H1 (cell line): ENCODE results near the gene MACROD1. TPM values are rescaled to one million over a fixed set of nuclear protein-coding genes. Genes with fewer than 3 reads are reported as not detected.

Experiments used
- CTBP2 ChIP-seq: IDR thresholded peaks from 2 replicates; pipeline ENCODE4 v1.7.0; 2011; ENCODE audit warnings: borderline replicate concordance, mild to moderate bottlenecking, moderate library complexity, mixed read lengths, low read length; ENCODE audit not compliant: insufficient read depth, insufficient read length
- NANOG ChIP-seq: IDR thresholded peaks from 2 replicates; pipeline ENCODE4 v1.6.1; 2011; ENCODE audit warnings: low read length, low read depth, mild to moderate bottlenecking, inconsistent platforms; ENCODE audit not compliant: insufficient read depth, poor library complexity, severe bottlenecking
- SIRT6 ChIP-seq: IDR thresholded peaks from one replicate; pipeline ENCODE4 v1.7.1; 2012; ENCODE audit warnings: low read length, inconsistent platforms
- polyA plus RNA-seq, 7 experiments: library from polyadenylated mRNA; depleted of rRNA in 3 of 7; stranded (reverse) in 5 of 7; unstranded in 2 of 7; fragments of >200 nt in 5 of 7; fragments of 200-250 nt in 2 of 7; gene quantifications; 1 replicate in 5 of 7; 2 replicates in 1 of 7; 4 replicates in 1 of 7; pipeline versions ENCODE4 v1.2.1 to v1.2.3, GENCODE V29; 2011 to 2013; ENCODE audit warnings: missing spikeins in 2 of 7, mixed read lengths in 2 of 7
- total RNA-seq: library from RNA; stranded (reverse); fragmentation: NEBNext Ultra II Directional; extraction: Animal tissue kit (Norgen Biotek cat#: 25700); gene quantifications from 2 replicates; pipeline ENCODE4 v1.2.1, GENCODE V29; 2021

The MACROD1 gene
- total and polyA plus RNA-seq, 2 of the 8 experiments (the other 6 are each of a cell fraction or from before 2014, with no cell fraction given) = 19.5 to 34.1 TPM

DNA sequence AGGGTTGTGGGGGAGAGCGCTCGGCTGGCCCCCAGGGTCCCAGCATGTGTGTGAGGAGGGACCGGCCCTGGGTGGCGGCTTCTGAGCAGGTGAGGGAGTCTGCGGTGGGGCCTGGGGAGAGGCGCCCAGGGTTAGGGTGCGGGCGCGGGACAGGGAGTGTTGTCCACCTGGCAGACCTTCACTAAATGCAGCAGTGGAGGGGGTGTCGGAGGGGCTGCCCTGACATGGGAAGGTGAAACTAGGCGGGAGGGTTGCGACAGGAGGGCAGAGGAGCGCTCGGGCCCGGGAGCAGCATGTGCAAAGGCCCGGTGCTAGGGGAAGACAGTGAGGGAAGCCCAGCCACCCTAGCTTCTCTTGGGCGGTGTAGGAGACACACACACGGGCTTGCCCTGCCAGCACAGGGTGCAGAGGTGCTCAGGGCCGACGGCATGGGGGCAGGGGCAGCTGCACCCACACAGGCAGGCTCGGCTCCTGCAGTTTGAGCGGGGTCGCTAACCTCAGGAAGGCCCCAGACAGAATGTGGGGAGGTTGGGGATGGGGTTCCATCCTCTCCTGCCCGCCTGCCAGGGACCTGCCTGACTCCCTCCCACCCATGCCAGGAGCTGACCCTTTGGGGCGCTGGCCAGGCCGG, 157.5 kb downstream of the MACROD1 start (continued):
- TF ChIP-seq CTBP2 (no peak), SIRT6 (no peak), NANOG (no peak)
